Suprapubic skin (tissue), 4 donors: ENCODE measurements around the gene GNAT2.

Experiments
- EP300 ChIP-seq: sonication (generic); formaldehyde crosslinking; IDR thresholded peaks from one replicate; pipeline ENCODE4 v1.6.1; 2017; ENCODE audit warnings: antibody characterized with exemption
- POLR2A ChIP-seq, 2 donors: fragments of 450-650 bp; IDR thresholded peaks; one replicate each; pipeline ENCODE4 v1.6.1; 2017; ENCODE audit warnings: antibody characterized with exemption in 2 of 2, mild to moderate bottlenecking in 2 of 2, moderate library complexity in 2 of 2
- POLR2AphosphoS5 ChIP-seq, 3 donors: sonication (generic); formaldehyde crosslinking; IDR thresholded peaks; one replicate each; pipeline ENCODE4 v1.6.1; 2017; ENCODE audit warnings: antibody characterized with exemption in 3 of 3
- TF ChIP-seq, protein P1 (sequence below), 2 donors: fragments of 200-600 bp in 1 of 2; fragments of 450-650 bp in 1 of 2; sonication (generic) in 1 of 2; IDR thresholded peaks; one replicate each; pipeline ENCODE4 v1.5.1; 2016 to 2019; ENCODE audit warnings: antibody characterized with exemption in 2 of 2, mild to moderate bottlenecking in 1 of 2, moderate library complexity in 1 of 2

GRCh38 chr1:109625176-109625575, 5.8 kb upstream of the GNAT2 start:
- TF ChIP-seq, protein P1, sequence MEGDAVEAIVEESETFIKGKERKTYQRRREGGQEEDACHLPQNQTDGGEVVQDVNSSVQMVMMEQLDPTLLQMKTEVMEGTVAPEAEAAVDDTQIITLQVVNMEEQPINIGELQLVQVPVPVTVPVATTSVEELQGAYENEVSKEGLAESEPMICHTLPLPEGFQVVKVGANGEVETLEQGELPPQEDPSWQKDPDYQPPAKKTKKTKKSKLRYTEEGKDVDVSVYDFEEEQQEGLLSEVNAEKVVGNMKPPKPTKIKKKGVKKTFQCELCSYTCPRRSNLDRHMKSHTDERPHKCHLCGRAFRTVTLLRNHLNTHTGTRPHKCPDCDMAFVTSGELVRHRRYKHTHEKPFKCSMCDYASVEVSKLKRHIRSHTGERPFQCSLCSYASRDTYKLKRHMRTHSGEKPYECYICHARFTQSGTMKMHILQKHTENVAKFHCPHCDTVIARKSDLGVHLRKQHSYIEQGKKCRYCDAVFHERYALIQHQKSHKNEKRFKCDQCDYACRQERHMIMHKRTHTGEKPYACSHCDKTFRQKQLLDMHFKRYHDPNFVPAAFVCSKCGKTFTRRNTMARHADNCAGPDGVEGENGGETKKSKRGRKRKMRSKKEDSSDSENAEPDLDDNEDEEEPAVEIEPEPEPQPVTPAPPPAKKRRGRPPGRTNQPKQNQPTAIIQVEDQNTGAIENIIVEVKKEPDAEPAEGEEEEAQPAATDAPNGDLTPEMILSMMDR (IDR thresholded peaks at IDR 0.05): no peak
- TF ChIP-seq POLR2A (IDR thresholded peaks at IDR 0.05) (no peak), EP300 (no peak), POLR2AphosphoS5 (IDR thresholded peaks at IDR 0.05) (no peak)
